HFFc6 (cell line): Measurements from ENCODE around the gene CORIN. TPM values are rescaled to one million over a fixed set of nuclear protein-coding genes. Genes with fewer than 3 reads are reported as not detected.
A peak's percentile ranks its signal among the peaks of the same experiment; 100 is the strongest.

Experiments used
- DNase-seq: peaks from one replicate; pipeline ENCODE4 v3.0.0-alpha.2; 2018
- H3K27ac Mint-ChIP-seq: 2 replicates; pipeline ENCODE4 v1.8.0; 2020; ENCODE audit warnings: mild to moderate bottlenecking, mixed read lengths
- H3K27me3 Mint-ChIP-seq: 2 replicates; pipeline ENCODE4 v1.8.0; 2021; ENCODE audit warnings: mild to moderate bottlenecking, moderate library complexity, mixed read lengths; ENCODE audit not compliant: insufficient read depth
- H3K36me3 Mint-ChIP-seq: 2 replicates; pipeline ENCODE4 v1.8.0; 2021; ENCODE audit warnings: low read depth, mixed read lengths
- H3K4me1 Mint-ChIP-seq: 2 replicates; pipeline ENCODE4 v1.8.0; 2020; ENCODE audit warnings: low read depth, mixed read lengths
- H3K4me3 Mint-ChIP-seq: 2 replicates; pipeline ENCODE4 v1.8.0; 2020; ENCODE audit warnings: mild to moderate bottlenecking, moderate library complexity, mixed read lengths
- H3K9me3 Mint-ChIP-seq: 2 replicates; pipeline ENCODE4 v1.8.0; 2020; ENCODE audit warnings: mild to moderate bottlenecking, mixed read lengths
- CTCF ChIP-seq: fragments of 200-600 bp; sonication (generic); IDR thresholded peaks from 2 replicates; pipeline ENCODE4 v1.5.0; 2021; ENCODE audit warnings: antibody characterized with exemption, mild to moderate bottlenecking
- total RNA-seq, 6 experiments: library from RNA; stranded (reverse); fragmentation: NEBNext Ultra II Directional; extraction: Animal tissue kit (Norgen Biotek cat#: 25700); gene quantifications; 2 replicates in 1 of 6; 3 replicates in 5 of 6; pipeline ENCODE4 v1.2.3, GENCODE V29; 2021

CORIN gene
- total RNA-seq, 6 experiments from 2014 or later = 0.07 to 1.0 (median 0.31) TPM

DNA sequence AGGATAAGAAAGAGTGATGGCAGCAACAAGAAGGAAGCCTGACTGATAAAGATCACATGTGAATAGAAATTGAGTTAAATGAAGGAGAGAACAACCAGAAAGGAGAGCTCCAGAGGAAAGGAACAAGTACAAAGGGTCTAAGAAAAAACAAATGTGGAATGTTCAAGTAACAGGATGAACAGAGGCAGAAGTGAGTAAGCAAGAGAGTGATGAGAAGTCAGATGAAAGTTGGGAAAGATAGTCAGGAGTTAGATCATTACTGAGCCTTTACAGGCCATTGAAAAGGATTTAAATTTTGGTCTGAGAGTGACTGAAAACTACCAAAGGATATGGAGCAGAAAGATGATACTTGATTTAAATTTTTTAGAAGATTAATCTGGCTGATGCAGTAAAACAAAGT lies 38.4 kb upstream of the CORIN start:
- 0 out of 2 replicates have a peak, but pooled peaks cover 10% of the 10 kb centered on the region for H3K4me1 Mint-ChIP-seq
- peak overlapping the region; percentile 3; the same call in 1 of the 2 replicates for H3K27ac Mint-ChIP-seq
- no peak for DNase-seq
- no peak overlapping the region for H3K4me3 Mint-ChIP-seq
- TF ChIP-seq CTCF = no peak
- H3K36me3 Mint-ChIP-seq = peaks cover 54% of the 10 kb centered on the region
- no peaks in the 10 kb centered on the region for H3K9me3 Mint-ChIP-seq
- no peaks in the 10 kb centered on the region for H3K27me3 Mint-ChIP-seq

GRCh38 chr4:47873877-47874541 lies 36.1 kb upstream of the CORIN start:
- no peak for DNase-seq
- TF ChIP-seq CTCF = no peak
- Mint-ChIP-seq H3K4me3 (no peak overlapping the region), H3K36me3 (peaks cover 58% of the 10 kb centered on the region), H3K27me3 (no peaks in the 10 kb centered on the region), H3K9me3 (no peaks in the 10 kb centered on the region), H3K27ac (no peak overlapping the region), H3K4me1 (0 out of 2 replicates have a peak, but pooled peaks cover 10% of the 10 kb centered on the region)

DNA sequence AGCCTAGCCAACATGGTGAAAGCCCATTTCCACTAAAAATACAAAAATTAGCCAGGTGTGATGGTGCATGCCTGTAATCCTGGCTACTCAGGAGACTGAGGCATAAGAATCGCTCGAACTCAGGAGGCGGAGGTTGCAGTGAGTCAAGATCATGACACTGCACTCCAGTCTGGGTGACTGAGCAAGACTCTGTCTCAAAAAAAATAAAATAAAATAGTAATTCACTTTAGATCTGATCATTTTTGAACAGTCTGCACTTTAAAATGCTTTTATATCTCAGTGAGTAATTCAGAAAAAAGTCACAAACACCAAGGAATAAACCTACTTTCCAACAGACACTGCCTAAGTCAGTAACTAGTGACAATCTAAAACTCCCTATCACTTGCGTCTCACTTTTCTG lies 25.6 kb upstream of the CORIN start:
- Mint-ChIP-seq H3K4me1 (peaks cover 43% of the 10 kb centered on the region), H3K27ac (peak overlapping the region; percentile 64), H3K4me3 (peak overlapping the region; percentile 43; the same call in 1 of the 2 replicates), H3K36me3 (peaks cover 21% of the 10 kb centered on the region), H3K27me3 (no peaks in the 10 kb centered on the region), H3K9me3 (no peaks in the 10 kb centered on the region)
- DNase-seq = no peak
- no peak for TF ChIP-seq CTCF

DNA sequence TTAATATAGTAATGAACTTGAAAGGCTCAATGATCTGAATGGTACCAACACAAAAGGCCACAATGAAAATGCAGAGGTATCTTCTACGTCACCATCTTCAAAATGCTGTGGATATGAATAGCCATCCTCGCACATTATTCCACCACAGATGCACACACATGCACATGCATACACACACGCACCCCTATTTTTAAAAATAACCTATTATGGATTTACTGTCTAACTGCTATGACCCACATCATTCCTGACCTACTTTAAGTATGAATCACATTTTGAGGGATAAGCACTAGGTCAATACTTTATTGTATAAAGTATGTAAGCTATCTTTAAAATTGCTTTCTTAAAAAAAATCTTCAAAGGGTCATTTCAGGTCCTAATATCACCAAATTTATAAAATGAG lies 24.4 kb upstream of the CORIN start:
- H3K9me3 Mint-ChIP-seq = no peaks in the 10 kb centered on the region
- H3K27me3 Mint-ChIP-seq = no peaks in the 10 kb centered on the region

GRCh38 chr4:47860305-47860704 lies 22.4 kb upstream of the CORIN start:
- no peaks in the 10 kb centered on the region for H3K9me3 Mint-ChIP-seq
- no peaks in the 10 kb centered on the region for H3K27me3 Mint-ChIP-seq
- no peak for DNase-seq
- no peak overlapping the region for H3K27ac Mint-ChIP-seq
- peaks cover 72% of the 10 kb centered on the region for H3K4me1 Mint-ChIP-seq
- peaks cover 16% of the 10 kb centered on the region for H3K36me3 Mint-ChIP-seq
- no peak overlapping the region for H3K4me3 Mint-ChIP-seq
- no peak for TF ChIP-seq CTCF

More for the DNA sequence above, 24.4 kb upstream of the CORIN start:
- peaks cover 52% of the 10 kb centered on the region for H3K4me1 Mint-ChIP-seq
- H3K36me3 Mint-ChIP-seq = peaks cover 21% of the 10 kb centered on the region
- TF ChIP-seq CTCF = no peak
- peak overlapping the region; percentile 64 for H3K27ac Mint-ChIP-seq
- peak overlapping the region; percentile 37 for H3K4me3 Mint-ChIP-seq
- DNase-seq = peak; percentile 55
